ENCODE results near the gene DNAH10.

DNA sequence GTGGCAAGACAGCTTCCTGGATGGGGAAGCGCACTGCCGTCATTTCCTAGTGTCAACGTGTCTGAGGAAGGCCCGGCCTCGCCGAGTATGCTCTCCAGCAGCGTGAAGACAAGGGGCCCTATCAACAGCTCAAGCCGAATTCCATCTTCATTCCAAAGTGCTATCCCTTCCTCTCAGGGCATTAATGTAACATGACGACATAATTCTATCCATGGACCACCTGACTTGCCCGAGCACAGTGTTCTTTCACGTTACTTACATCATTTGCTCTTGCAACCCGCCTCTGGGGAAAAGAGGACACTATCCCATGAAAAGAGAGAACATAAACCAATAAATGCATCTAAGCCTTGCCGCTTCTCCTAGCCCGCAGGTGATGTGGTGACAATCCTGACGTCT is 187.7 kb downstream of the DNAH10 start:
- TF ChIP-seq, protein P1, sequence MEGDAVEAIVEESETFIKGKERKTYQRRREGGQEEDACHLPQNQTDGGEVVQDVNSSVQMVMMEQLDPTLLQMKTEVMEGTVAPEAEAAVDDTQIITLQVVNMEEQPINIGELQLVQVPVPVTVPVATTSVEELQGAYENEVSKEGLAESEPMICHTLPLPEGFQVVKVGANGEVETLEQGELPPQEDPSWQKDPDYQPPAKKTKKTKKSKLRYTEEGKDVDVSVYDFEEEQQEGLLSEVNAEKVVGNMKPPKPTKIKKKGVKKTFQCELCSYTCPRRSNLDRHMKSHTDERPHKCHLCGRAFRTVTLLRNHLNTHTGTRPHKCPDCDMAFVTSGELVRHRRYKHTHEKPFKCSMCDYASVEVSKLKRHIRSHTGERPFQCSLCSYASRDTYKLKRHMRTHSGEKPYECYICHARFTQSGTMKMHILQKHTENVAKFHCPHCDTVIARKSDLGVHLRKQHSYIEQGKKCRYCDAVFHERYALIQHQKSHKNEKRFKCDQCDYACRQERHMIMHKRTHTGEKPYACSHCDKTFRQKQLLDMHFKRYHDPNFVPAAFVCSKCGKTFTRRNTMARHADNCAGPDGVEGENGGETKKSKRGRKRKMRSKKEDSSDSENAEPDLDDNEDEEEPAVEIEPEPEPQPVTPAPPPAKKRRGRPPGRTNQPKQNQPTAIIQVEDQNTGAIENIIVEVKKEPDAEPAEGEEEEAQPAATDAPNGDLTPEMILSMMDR (IDR thresholded peaks at IDR 0.05), result no peak
- no peak for TF ChIP-seq POLR2A (IDR thresholded peaks at IDR 0.05)
